ENCODE data around the gene C11orf54.
"Not testable (repeated sequence)": the region's sequence is repeated elsewhere in the genome, so short reads cannot be mapped to it uniquely, and the experiment has no call there.

Gene C11orf54

GRCh38 chr11:93734427-93735222 lies 6.8 kb upstream of the C11orf54 start:
- DNase-seq: no peak

DNA sequence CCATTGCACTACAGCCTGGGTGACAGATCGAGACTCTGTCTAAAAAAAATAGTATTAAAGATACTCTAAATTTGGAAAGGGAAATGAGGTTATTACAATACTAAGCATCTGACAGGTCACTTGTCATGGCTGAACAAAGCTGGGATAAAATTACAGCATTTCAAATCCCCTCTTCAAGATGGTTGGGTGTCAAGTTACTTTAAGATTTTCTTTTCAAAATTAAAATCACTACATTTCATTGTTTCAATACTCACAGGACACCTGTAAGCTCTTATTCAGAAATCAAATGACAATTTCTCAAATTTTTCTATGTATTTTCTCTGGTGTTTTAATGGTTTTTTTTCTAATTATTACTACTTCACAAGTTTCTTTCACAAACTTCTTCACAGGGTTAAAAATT lies 5.8 kb upstream of the C11orf54 start:
- DNase-seq: no peak

DNA sequence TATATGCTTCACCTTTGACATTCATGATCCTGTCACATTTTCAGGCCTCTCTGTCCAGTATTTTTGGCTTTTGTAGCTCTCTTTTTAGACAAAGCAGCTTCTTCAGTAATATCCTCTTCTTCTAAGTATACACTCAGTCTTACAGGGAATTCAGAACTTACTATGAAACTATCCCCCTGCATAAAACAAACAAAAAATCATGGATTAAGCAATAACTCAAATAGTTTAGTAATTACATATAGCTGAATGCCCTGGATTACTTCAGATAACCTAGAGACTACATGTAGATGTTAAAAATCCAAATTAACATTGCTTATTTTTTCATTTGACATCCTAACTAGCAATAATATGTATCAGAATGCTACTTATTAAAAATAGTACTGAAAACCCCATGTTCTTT lies 5.3 kb upstream of the C11orf54 start:
- DNase-seq: no peak

- no peak for DNase-seq
These were observed 3.4 kb upstream of the C11orf54 start for GRCh38 chr11:93737904-93738612.

DNA sequence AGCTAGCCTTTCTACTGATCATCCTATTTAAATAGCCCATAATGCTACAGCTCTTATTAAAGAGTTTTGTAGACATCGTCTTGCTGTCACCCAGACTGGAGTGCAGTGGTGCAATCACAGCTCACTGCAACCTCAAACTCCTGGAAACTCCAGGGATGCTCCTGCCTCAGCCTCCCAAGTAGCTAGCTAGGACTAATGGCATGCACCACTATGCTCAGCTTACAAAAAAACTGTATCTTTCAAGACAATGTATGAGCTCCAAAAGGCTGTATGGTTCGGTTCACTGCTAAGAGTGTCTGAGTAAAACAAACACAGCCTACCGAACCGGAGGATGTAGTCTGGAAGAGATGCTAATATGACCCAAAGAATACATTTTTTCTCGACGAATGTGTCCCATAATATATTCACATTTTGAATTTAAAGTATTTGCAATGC lies 2.8 kb upstream of the C11orf54 start:
- DNase-seq: no peak

DNA sequence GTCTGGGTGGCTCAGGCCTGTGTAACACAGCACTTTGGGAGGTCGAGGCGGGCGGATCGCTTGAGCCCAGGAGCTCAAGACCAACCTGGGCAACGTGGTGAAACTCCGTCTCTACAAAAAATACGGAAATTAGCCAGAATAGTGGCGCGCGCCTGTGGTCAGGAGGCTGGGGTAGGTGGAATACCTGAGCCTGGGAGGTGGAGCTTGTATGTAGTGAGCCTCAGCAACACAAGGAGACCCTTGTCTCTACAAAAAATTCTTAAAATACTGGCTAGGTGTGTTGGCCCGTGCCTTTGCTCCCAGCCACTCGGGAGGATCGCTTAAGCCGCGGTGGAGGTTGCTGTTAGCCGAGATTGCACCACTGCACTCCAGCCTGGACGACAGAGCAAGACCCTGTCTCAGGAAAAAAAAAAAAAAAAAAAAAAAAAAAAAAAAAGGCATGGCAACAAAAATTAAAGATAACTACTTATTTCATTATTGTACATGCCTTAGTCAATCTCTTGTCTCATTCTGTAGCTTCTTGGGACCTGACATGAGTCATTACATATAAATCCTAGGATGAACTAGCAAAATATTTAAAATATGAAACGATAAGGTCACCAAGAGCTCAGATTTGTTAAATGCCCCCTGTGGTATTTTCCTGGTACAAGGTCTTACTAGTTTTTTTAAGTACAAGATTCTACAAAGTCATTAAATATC lies 1.3 kb upstream of the C11orf54 start:
- peak; percentile 19 for DNase-seq

- DNase-seq: peak; percentile 43
These were observed 760 bp upstream of the C11orf54 start for GRCh38 chr11:93740730-93741093.

DNA sequence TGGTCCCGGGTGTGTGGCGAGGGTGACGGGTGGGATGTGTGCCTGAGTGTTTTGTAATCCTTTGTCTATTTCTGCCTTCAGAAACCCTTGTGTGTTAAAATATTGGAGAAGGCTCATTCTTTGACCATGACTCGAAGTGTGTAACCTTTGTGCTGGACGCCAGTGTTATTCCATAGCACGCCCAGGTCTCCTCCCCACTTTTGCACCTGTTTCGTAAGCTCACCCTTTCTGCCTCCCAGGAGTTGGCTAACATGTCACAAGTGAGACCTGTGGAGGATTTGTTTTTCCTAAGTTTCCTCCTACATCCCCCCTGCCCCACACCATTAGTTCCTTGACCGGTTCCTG lies 382 bp downstream of the C11orf54 start:
- DNase-seq: no peak

DNA sequence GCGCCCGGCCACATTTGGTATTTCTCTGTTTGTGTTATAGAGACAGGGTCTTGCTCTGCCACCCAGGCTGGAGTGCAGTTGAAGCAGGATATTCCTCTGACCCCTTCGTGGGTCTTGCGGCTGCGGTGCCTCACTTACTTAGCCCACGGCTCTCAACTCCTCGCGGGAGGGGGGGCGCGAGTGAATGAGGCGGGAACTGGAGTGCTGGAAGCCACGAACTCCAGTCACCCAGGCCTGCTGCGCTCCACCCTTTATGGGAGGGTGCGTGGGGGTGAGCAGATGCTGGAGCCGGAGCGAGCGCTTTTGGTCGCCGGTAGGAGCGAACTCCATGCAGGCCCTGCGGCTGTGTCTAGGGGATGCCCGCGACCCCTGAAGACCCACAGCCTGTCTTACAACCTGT lies 1.8 kb downstream of the C11orf54 start:
- DNase-seq: no peak

DNA sequence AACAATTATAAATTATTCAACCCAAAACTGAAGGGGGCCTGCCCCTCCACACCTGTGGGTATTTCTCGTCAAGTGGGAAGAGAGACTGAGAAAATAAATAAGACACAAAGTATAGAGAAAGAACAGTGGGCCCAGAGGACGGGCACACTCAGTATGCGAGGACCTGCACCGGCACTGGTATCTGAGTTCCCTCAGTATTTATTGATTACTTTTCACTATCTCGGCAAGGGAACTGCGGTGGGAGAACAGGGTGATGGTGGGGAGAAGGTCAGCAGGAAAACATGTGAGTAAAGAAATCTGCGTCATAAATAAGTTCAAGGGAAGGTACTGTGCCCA lies 3.2 kb downstream of the C11orf54 start:
- DNase-seq: no peak

DNA sequence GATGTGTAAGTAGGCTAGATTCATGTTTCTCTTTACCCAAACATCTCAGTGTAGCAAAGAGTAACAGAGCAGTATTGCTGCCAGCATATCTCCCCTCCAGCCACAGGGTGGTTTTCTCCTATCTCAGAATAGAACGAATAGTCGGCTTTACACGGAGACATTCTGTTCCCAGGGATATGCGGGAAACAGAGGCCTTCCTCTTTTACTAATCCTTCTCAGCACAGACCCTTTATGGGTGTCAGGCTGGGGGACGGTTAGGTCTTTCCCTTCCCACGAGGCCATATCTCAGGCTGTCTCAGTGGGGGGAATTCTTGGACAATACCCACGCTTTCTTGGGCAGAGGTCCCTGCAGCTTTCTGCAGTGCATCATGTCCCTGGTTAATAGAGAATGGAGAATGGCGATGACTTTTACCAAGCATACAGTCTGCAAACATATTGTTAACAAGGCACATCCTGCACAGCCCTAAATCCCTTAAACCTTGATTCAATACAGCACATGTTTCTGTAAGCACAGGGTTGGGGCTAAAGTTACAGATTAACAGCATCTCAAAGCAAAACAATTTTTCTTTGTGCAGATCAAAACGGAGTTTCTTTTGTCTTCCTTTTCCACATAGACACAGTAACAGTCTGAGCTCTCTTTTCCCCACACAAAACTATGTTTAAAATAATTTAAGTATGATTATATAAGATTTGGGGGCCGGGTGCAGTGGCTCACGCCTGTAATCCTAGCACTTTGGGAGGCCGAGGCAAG lies 3.7 kb downstream of the C11orf54 start:
- not testable (repeated sequence) for DNase-seq

DNA sequence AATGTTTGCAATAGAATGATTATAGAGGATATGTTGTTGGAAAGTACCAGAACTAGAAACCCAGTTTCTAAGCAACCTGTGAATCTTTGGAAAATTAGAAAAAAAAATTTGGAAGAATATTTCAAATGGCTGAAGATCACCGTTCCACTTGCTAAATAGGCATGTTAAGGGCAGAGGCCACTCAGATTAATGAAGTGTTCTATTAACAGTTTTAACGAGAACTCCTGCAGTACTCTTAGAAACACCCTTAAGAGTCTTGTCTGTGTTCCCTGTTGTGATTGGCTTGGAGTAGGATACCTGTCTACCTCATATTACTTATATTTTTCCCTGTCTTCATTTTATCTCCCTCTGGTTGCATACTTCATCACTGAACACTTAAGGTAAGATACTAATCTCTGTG lies 4.6 kb downstream of the C11orf54 start:
- DNase-seq: no peak

DNA sequence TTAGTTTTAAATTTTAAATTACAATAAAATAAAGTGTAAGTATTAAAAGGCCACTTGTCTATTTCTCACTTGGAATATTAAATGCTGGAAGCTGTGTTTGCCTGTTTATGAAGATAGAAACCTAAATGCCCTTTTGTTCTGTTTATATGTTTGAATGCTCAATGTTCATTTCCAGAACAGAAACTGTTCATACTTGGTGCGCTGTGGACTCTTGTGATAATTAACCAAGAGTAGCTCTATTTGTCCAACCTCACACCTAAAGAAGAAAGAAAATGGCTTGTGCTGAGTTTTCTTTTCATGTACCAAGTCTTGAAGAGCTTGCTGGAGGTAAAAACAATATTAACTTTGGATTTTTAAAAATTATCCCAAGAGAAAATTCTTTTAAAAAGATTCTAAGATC lies 5.7 kb downstream of the C11orf54 start:
- no peak for DNase-seq

GRCh38 chr11:93751001-93751400 lies 9.5 kb downstream of the C11orf54 start:
- no peak for DNase-seq

DNA sequence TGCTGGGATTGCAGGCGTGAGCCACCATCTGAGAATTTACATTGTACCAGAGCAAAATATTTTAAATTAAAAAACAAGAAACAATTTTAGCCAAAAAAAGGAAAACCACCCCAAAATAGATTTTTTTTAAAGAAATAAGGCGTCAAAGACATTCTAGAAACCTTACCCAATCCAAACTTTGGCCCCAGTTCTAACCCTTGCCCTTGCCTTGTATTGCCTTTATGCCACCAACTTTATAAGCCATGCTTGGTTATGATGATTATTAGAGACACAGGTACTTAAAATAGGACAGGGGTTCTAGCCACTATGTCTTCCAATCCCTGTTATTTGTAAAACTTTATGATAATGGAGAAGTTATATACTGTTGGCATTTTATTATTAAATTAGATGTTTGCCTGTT lies 11.8 kb downstream of the C11orf54 start:
- no peak for DNase-seq

DNA sequence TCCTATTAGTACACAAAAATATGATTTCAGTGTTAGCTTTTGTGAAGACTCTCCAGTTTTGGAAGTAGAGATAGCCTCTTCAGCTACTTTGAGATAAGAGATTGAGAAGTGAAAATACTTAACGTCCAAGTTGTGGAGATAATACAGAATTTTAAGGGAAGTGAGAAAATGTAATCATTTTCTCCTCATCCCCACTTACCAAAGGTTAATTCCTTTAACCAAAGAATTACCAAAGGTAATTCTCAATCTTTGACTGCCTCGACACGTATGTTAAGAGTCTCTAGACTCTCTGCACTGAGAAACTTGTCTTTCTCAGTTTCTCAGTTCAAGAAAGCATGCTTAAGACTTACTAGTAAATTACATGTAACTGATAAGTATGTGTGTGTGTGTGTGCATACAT lies 15.3 kb downstream of the C11orf54 start:
- DNase-seq: no peak

- DNase-seq: no peak
These were observed 15.8 kb downstream of the C11orf54 start for GRCh38 chr11:93757301-93757700.

DNA sequence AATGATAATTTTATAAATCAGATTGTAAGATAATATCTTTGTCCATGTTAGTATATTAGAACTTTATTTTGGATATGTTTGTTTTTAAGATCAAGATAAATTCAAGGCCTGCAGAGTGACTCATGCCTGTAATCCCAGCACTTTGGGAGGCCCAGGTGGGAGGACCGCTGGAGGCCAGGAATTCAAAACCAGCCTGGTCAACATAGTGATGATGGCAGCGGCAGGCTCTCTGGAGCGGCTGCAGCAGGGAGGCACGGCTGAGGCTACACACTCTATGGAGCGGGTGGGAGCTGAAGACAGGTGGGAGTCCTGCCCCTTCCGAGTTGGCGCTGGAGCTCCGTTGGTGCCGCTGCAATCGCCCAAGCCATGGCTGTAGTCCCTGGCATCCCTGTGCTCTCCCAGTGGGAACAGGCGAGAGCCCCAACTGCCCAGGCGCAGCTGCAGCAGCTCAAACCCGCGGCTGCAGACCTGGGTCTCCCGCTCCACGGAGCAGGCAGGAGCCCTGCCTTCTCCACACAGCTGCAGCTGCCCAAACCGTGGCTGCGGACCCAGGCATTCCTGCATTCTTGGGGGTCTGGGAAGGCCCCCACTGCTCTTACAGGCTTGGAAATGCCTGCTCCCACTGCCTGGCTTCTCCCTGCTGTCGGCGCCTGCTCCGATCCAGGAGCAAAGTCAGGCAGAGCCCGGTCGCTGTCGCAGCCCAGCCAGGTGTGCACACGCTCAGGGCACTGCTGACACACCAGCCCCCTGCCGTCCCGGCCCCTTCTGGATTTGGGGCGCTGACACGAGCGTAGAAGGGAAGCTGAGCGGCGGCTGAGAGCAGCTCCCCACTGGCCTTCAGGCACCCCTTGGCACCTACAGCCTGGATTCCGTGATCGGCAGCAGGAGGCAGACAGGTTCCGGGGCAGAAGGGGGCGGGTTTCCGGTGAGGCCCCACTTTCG lies 16.7 kb downstream of the C11orf54 start:
- DNase-seq: no peak

DNA sequence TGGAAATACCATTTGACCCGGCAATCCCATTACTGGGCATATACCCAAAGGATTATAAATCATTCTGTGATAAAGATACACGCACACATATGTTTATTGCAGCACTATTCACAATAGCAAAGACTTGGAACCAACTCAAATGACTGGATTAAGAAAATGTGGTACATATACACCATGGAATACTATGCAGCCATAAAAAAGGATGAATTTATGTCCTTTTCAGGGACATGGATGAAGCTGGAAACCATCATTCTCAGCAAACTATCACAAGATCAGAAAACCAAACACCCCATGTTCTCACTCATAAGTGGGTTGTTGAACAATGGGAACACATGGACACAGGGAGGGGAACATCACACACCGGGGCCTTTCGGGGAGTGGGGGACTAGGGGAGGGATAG lies 17.7 kb downstream of the C11orf54 start:
- DNase-seq: not testable (repeated sequence)

DNA sequence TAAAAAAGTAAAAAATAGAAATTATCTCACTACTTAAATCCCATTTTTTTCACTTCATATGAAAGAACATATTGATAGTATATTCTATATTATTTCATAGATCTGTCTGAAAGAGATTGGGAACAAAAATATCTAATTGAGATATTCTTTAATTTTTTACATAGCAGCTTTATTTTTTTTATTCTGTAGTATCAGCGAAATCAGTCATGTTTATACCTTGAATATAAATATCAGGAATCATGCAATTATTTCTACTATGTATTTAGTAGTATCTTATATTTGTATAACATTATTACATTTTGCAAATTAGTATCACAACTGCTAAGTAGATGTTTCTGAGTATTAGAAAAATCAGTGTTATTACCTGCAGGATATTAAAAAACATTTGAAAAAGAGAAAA lies 20.4 kb downstream of the C11orf54 start:
- no peak for DNase-seq

DNA sequence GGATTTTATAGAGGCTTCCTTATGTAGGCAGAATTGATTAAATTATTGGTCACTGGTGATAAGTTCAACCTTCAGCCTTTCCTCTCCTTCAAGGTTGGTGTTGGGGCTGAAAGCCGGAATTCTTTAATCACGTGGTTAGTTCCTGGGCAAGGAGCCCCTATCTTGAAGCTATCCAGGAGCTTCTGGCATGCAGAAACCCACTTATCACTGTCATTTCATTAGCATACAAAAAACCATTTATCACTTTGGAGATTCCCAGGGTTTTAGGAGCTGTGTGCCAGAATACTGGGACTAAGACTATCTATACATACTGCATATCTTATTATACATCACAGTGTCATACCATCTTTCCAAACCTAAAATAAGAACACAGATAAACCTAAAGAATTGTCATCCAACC lies 24.1 kb downstream of the C11orf54 start:
- no peak for DNase-seq

GRCh38 chr11:93766504-93766903 lies 25.0 kb downstream of the C11orf54 start:
- no peak for DNase-seq
